Left hindlimb (tissue), 1 donor: ENCODE data around the gene RPL36AL.
"Not testable (repeated sequence)": the region's sequence is repeated elsewhere in the genome, so short reads cannot be mapped to it uniquely, and the experiment has no call there.

Source experiments
- DNase-seq: peaks from one replicate; pipeline ENCODE4 v3.0.0-alpha.2; 2018

RPL36AL gene

DNA sequence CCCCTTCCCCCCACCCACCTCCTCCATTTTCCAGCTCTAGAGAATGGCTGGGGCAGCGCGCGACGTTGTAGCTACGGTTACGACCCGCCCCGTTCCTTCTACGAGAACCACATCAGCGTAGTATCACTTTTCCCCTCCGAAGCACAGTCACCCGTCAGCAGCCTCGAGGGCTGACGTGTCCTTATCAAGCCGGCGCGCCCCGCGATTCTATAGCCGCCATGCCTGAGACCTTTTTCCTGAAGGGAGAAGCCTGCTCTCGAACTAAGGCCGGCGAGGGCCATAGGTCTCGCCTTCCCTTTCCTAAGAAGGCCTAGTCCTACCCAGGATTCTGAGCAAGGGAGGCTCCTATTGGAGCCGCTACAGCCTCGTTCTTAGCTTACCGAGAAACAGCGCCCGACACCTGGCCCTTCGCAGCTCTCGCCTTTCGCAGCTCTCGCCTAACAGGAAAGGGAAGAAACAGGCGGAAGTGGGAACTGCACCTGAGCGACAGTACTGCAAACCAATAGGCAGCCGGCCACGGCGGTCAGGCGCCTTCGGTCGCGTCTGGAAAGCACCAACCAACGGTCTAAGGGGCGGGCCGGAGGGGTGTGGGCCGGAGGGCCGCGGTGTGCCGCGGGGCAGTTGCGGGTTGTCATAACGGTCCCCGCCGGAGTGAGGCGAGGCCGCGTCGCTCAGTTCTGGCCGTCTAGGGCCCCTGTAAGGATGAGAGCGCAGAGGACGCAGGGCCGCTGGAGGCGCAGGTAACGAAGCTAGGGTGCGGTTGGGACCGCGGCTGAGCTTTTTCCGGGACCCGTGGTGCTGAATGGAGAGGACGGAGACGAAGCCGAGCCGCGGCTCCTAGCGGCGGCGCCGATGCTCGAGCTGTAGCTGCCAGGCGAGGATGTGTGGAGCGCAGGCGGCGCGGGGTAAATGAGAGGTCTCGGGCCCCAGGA lies at the start of gene RPL36AL, which contains the start of gene MGAT2:
Gene RPL36AL (minus strand): TSS at position 445 of the 932 bp plus-strand sequence. CDS start 1,522 bp downstream, outside the sequence.
Gene MGAT2 (plus strand): TSS at position 618 of the 932 bp plus-strand sequence. CDS start 470 bp downstream, outside the sequence.
- DNase-seq: peak; percentile 98

DNA sequence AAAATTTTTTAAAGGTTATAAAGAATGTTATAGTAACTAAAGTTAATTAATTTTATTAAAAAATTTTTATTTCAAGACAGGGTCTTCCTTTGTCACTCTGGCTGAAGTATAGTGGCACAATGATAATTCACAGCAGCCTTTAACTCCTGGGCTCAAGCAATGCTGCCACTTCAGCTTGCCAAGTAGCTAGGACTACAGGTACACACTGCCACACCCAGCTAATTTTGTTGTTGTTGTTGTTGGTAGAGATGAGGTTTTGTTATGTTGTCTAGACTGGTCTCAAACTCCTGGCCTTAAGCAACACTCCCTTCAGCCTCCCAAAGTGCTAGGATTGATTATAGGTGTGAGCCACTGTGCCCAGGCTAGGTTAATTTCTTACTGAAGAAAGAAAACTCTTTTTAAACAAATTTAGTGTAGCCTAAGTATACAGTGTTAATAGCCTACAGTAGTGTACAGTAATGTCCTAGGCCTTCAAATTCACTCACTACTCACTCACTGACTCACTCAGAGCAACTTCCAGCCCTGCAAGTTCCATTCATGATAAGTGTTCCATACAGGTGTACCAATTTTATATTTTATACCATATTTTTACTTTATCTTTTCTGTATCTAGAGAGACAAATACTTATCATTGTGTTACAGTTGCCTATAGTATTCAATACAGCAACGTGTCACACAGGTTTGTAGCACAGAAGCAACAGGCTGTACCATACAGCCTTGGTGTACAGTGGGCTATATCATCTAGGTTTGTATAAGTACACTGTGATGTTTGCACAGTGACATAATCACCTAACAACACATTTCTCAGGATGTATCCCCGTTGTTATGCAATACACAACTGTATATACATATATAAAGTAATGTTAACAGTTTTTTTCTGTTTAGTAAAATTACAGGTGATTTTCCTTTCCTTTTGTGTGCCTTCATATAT lies 39.4 kb upstream of the RPL36AL start:
- DNase-seq: no peak

DNA sequence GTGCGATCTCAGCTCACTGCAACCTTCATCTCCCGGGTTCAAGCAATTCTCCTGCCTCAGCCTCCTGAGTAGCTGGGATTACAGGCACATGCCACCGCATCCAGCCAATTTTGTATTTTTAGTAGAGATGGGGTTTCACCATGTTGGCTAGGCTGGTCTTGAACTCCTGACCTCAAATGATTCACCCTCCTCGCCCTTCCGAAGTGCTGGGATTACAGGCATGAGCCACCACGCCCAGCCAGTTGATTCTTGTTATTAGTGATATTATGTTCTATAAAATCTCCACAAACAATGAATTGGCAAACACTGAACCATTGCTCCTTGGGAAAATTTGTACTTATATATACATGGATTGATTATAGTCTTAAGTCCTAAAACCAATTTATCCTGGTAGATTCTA lies 37.1 kb upstream of the RPL36AL start:
- DNase-seq: not testable (repeated sequence)

DNA sequence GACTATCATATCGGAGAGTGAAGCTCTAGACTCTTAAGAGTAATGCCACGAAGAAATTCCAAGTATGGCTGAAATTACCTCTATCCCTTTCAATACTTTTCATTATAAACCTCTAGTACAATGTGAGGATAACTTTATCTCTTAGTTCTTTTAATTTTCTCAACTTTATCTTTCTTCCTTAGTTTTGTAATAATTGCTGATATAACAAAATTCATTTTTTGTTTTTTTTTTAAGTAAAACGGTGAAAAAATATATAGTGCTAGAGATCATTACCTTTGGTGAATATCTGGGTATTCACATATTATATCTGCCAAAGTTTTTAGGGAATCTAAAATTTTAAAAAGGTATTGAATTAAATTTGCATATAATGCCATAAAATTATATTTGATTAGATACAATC lies 34.1 kb upstream of the RPL36AL start:
- DNase-seq: no peak

DNA sequence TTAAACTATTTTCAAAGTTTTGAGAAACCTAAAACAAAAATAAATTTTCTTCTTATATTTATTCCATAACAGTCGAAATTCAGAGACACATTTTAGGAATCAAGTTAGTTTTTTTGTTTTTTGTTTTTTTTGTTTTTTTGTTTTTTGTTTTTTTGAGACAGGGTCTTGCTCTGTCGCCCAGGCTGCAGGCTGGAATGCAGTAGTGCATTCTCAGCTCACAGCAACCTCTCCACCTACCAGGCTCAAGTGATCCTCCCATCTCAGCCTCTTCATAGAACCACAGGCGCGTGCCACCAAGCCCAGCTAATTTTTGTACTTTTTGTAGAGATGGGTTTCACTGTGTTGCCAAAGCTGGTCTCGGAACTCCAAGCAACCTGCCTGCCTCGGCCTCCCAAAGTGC lies 33.1 kb upstream of the RPL36AL start:
- no peak for DNase-seq

DNA sequence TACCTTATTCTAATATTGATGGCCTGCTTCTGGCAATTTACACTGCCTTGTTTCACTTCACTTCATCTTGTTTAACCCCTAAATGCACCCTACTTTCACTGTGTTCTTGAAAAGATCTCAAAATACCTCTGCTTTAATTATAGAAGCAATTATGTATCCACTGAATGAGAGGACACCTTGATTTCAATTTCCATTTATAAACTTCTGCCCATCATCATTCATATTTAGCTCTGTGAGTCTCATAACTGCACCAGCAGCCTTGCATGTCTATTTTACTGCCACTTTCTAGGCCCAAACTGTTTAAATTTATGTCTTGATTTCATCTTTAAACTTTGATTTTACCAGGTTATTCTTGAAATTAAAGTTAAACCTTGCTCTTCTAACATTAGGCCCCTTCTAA lies 21.7 kb upstream of the RPL36AL start:
- DNase-seq: no peak

DNA sequence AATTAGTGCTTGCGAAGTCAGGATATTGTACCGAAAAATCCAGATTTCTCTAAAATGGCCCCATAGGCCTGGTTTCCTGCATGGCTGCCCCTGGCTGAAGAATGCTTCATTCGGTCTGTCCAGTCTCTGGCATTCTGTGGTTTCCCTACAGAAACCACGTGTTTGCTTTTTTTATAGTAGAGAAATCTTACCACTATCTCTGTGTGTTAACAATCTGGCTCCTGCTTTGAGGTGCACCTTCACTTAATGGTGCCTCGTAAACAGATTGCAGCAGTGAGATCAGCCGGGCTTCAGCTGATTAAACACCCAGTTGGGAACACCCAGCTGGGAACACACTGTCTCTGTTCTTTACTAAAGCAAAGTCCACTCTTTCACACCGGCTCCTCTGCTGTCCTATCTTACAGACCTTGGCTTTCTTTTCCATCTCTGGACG lies 21.3 kb upstream of the RPL36AL start:
- DNase-seq: no peak

DNA sequence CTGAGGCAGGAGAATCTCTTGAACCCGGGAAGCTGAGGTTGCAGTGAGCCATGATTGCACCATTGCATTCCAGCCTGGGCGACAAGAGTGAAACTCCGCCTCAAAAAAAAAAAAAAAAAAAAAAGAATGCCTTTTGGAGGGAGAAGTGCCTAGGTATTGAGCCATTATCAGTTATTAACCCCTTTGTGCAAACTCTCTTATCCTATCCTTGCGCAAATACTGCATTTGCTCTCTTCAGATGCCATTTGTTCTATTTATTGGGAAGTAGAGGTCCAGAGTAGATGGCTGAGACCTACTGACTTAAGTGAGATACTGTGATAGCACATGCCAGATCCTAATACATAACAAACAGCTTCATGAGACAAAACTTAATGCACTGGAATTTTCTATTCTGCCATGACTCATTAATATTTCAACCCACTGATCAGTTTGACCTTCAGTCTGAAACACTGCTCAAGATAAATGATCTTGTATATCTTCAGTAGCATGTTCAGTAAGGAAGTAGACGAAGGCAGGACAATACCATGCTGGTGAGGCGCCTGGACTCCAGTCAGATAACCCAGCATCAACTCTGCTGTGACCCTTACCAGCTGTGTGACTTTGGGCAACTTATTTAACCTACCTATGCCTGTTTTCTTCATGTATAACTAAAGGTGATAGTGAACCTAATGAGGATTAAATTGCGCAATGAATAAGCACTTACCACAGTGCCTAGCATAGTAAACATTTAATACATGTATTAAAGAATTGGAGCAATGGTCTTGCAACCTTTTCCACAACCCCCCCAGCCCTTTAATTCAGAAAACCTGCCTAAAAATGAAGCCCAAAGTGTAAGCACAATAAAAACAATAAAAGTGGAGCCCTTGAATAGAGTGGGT lies 20.4 kb upstream of the RPL36AL start:
- no peak for DNase-seq

DNA sequence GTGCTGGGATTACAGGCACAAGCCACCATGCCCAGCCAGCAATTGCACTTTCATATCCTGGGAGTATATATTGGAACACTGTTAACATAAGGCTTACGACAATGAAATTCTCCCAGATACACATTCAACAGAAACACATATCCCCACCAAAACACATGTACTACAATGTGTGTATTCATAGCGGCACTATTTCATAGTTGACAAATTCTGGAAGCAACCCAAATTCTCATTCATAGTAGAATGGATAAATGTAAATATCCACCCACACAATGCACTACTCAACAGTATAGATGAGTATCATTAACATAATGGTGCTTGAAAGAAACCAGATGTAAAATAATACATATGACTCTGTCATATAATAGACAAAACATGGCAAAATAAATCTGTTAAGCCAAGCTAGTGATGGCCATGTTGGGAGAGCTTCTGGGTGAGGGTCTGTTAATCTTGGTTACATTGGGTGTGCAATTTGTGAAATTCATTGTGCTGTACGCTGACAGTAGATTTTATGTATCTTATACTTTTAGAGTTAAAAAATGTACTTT lies 17.2 kb upstream of the RPL36AL start:
- DNase-seq: no peak

DNA sequence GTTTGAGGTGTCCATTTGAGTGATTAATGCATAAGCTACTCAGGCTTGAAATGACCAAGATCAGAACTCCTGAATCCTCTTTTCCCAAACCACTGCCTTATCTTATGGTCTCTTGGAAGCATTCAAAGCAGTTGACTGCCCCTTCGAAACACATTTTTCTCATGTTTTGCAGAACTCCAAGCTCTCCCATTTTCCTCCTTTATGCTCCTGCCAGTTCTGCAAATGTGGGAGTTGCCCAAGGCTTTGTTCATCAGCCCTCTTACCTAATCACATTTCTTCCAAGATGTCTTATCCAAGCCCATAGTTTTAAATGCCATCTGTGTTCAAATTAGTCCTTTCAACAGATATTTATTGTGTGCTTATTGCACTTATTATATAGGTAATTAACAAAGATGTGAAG lies 16.4 kb upstream of the RPL36AL start:
- DNase-seq: no peak

DNA sequence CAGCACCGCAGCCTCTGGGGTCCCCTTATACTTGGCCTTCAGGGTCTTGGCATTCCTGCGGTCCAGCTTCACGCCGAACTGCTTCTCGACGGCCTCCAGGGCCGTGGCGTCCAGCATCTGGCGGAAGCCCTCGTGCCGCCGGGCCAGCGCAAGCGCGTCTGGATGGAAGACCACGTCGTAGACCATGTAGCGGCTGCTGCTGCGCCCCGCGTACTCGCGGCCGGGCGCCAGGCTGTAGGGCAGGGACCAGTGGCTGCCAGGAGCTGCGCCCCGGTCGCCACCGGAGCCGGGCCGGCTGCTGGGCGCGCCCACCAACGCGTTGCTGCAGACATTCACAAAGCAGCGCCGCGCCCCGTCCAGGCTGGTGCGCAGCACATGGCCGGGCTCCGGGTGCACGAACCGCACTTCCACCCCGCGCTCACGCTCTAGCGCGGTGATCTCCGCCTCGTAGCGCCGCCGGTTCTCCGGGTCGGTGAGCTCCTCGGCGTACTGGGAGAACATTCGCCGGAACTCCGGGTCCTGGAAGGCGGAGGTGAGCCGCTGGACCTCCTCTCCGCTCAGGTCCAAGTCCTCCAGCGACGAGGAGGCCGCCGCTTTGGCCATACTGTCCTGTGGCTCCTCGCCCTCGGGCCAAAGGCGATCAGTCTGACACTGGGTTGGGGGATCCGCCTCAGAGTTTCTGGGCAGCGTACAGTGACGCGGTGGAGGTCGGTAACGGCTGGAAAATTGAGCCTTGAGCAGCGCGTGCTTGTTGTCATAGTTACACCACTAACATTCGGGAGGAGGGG lies 14.3 kb upstream of the RPL36AL start, which contains the start of gene DNAAF2:
Gene DNAAF2 (minus strand): TSS at position 698 of the 788 bp plus-strand sequence. CDS start 95 bp downstream, at position 603.
- DNase-seq: peak; percentile 82

DNA sequence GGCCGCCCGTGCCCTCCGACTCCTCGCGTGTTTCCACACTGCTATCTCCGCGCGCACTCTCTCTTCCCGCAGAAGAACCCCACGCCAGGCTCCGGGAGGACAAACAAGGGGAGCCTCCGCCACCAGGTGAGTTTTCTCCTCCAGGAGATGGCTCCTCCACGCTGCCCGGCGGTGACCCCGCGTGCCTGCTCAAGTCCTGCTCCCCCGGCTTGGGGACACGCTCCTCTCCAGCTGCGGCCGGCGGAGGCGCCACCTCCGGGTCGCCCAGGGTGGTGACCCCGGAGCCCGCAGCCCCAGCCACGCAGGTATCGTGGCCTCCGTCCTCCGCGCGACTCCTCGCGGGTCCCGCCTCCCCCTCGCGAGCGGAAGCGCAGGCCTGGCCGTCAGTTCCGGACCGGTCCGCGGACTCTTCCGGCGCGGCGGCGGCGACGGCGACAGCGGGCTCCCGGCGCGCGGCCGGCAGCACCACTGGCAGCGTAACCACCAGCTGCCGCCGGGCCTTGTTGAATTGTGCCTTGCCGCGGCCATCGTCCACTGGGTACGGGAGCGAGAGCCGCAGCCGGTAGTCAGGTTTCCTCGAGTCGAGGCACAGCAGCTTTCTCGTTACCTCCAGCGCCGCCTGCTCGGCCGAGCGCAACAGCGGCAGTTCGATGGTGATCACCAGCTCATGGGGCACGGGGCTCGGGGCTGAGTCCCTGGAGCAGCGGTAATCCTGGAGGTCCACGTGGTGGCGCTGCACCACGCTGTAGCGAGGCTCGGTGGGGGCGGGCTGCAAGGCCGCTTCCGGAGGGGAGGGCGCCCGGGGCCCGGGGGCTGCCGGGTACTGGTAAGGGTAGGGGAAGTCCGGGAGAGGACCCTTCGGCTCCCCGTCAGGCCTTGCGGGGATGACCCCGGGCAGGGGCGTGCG lies 13.5 kb upstream of the RPL36AL start:
- DNase-seq: peak; percentile 98

DNA sequence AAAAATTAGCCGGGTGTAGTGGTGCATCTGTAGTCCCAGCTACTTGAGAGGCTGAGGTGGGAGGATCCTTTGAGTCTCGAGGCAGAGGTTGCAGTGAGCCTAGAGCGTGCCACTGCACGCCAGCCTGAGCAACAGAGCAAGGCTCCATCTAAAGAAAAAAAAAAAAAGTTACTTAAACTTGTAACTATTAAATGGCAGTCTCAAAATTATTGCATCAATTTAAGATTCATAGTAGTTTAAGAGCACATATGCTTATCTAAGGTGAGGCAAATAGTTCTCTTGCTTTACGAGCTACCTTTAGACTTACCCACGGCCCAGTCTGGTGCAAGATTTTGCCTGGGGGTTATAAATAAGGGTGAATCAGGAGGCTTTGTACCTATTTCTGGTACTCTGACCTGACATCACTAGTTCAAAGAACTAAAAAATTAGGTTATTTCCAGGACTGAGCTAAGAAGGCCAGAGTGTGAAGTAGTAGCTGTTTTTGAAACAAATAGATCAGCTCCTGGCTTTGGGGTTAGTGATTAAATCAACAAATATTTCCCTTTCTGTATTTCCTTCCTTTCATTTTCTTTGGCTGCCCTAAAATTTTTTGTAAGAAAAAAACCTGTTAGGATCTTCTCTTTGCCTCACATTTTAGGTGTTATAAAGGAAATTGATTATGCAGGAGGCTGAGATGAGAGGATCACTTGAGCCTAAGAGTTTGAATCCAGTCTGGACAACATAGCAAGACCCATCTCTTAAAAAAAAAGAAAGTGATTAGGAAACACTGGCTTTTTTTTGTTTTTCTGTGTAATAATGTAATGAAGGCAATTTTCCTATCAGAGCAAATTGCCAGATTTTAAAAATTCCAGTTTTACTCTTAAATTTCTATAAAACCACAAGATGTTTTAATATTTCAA lies 3.8 kb upstream of the RPL36AL start:
- no peak for DNase-seq

DNA sequence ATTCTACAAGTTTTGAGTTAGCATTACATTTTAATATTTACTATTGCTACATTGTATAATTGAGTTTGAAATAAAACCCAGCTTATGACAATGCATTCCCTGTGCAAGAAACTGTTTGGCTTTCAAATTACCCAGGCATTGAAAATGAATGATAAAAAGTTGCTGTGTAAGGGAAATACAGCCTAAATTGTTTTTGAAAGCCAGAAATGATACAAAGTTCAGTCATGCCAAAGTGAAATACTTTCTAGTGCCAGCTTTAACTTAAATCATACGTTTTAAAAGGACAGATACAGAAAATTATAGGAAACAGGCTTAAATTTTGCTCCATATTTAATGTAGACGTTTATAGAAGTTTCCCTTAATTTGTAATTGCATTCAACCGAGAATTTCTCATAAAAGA lies 3.0 kb upstream of the RPL36AL start:
- DNase-seq: no peak

DNA sequence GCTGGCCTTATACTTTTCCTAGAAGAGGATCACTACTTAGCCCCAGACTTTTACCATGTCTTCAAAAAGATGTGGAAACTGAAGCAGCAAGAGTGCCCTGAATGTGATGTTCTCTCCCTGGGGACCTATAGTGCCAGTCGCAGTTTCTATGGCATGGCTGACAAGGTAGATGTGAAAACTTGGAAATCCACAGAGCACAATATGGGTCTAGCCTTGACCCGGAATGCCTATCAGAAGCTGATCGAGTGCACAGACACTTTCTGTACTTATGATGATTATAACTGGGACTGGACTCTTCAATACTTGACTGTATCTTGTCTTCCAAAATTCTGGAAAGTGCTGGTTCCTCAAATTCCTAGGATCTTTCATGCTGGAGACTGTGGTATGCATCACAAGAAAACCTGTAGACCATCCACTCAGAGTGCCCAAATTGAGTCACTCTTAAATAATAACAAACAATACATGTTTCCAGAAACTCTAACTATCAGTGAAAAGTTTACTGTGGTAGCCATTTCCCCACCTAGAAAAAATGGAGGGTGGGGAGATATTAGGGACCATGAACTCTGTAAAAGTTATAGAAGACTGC lies 1.7 kb upstream of the RPL36AL start:
- DNase-seq: no peak

DNA sequence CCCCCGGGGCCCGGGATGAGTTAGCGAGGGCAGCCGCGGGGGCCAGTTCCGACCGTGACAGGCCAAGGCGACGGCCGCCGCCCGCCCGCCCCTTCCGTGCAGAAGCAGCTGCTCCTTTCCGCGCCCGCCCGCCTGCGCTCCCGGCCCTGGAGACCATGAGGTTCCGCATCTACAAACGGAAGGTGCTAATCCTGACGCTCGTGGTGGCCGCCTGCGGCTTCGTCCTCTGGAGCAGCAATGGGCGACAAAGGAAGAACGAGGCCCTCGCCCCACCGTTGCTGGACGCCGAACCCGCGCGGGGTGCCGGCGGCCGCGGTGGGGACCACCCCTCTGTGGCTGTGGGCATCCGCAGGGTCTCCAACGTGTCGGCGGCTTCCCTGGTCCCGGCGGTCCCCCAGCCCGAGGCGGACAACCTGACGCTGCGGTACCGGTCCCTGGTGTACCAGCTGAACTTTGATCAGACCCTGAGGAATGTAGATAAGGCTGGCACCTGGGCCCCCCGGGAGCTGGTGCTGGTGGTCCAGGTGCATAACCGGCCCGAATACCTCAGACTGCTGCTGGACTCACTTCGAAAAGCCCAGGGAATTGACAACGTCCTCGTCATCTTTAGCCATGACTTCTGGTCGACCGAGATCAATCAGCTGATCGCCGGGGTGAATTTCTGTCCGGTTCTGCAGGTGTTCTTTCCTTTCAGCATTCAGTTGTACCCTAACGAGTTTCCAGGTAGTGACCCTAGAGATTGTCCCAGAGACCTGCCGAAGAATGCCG lies 872 bp upstream of the RPL36AL start:
- DNase-seq: peak; percentile 77

DNA sequence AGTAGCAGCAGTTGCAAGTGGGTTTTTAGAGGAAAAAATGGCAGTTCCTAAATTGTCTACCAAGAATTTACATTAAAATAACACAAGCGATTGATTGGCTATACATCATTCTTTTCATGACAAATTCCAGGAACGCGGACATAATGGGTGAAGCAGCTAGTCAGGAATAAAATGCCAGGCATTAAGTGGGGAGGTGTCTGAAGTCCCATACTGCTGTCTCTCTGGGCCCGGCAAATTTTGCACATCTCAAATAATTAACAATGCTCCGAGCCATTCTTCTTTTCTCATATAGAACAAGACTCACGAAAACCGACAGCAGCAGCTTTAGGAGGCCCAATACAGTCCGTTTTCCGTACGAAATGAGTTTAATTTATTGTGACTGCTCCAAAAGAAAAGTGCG lies 696 bp downstream of the RPL36AL start:
- DNase-seq: no peak

DNA sequence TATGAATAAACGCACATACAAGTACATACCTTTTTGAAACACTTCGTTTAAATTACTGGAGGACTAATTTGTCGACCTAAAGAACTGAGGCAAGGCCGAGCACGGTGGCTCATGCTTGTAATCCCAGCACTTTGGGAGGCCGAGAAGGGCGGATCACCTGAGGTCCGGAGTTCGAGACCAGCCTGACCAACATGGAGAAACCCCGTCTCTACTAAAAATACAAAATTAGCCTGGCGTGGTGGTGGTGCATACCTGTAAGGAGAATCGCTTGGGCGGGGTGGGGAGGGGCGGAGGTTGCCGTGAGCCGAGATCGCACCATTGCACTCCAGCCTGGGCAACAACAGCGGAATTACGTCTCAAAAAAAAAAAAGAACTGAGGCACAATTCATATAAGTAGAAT lies 1.2 kb downstream of the RPL36AL start:
- DNase-seq: not testable (repeated sequence)
